ENCODE measurements around the gene ABLIM1. TPM values are rescaled to one million over a fixed set of nuclear protein-coding genes. Genes with fewer than 3 reads are reported as not detected.

Gene ABLIM1
- total and polyA plus RNA-seq, 2 donors (not counting 1 experiment from before 2014, with no cell fraction given): 5.3 to 13.6 TPM

DNA sequence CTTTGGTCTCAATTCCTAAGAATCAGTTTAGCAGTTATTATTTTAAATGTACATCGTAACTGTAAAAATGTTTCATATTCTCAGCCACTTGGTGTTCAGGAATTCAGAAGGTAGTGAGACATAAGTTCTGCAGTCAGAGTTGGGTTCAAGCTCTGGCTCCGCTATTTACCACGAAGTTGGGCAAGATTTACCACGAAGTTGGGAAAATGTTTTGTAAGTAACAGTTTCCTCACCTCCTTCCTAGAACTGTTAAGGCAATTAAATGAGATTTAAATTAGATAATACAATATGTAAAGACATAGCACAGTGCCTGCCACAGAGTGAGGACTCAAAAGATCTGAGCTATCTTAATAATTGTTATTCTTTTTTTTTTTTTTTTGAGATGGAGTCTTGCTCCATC lies 16.3 kb upstream of the ABLIM1 start:
- H3K36me3 ChIP-seq (ENCODE audit: control insufficient read depth, insufficient read depth, low read length): no peaks in the 10 kb centered on the region
- no peaks in the 10 kb centered on the region for H3K4me1 ChIP-seq (ENCODE audit: control insufficient read depth, extremely low read depth, insufficient read depth, low read length)
- no peak overlapping the region for H3K27ac ChIP-seq (ENCODE audit: insufficient read depth, low read length)
- H2AFZ ChIP-seq (ENCODE audit: low read length): no peak overlapping the region
- no peak overlapping the region for H3K9ac ChIP-seq (ENCODE audit: insufficient read depth, low read length)
- no peaks in the 10 kb centered on the region for H3K79me2 ChIP-seq (ENCODE audit: control insufficient read depth, insufficient read depth, low read length)
- H4K20me1 ChIP-seq (ENCODE audit: control insufficient read depth, extremely low read depth, insufficient read depth, low read length): no peaks in the 10 kb centered on the region
- no peaks in the 10 kb centered on the region for H3K9me3 ChIP-seq (ENCODE audit: control insufficient read depth, insufficient read depth, low read depth, low read length)
- H3K27me3 ChIP-seq (ENCODE audit: control insufficient read depth, insufficient read depth, low read length): no peaks in the 10 kb centered on the region
- no peak overlapping the region for H3K4me3 ChIP-seq (replicated peaks in 1 of 4; ENCODE audit: control extremely low read depth in 1 of 4, insufficient read depth in 1 of 4, low read depth in 3 of 4, low read length in 4 of 4)
- H3K4me2 ChIP-seq (ENCODE audit: extremely low read depth, insufficient read depth, low read length): no peak overlapping the region
- no peak for TF ChIP-seq EZH2 (IDR thresholded peaks at IDR 0.05; ENCODE audit: low read length, missing control alignments)
- TF ChIP-seq, protein P1, sequence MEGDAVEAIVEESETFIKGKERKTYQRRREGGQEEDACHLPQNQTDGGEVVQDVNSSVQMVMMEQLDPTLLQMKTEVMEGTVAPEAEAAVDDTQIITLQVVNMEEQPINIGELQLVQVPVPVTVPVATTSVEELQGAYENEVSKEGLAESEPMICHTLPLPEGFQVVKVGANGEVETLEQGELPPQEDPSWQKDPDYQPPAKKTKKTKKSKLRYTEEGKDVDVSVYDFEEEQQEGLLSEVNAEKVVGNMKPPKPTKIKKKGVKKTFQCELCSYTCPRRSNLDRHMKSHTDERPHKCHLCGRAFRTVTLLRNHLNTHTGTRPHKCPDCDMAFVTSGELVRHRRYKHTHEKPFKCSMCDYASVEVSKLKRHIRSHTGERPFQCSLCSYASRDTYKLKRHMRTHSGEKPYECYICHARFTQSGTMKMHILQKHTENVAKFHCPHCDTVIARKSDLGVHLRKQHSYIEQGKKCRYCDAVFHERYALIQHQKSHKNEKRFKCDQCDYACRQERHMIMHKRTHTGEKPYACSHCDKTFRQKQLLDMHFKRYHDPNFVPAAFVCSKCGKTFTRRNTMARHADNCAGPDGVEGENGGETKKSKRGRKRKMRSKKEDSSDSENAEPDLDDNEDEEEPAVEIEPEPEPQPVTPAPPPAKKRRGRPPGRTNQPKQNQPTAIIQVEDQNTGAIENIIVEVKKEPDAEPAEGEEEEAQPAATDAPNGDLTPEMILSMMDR (conservative IDR thresholded peaks at IDR 0.05 in 1 of 2, IDR thresholded peaks at IDR 0.05 in 1 of 2; ENCODE audit: low read depth in 1 of 2, low read length in 2 of 2): no peak
- DNase-seq (ENCODE audit: low read depth in 2 of 2): no peak

DNA sequence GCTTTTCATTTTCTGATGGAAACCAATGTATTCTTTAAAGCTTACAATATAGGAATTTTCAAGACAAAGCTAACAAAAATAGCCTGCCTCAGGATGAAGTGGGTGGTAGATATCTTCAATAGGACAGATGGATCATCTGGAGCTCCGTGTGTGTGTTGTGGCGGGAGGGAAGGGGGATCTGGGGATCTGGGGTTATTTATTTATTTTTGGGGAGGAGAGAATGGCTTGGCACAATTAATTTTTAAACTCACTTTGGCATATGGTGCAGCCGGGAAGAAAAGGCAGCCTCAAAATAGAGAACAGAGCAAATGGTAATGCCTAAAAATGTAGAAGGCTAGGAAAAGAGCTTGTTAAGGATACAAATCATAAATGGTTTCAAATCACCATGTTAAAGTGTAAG lies 11.6 kb upstream of the ABLIM1 start:
- H4K20me1 ChIP-seq (ENCODE audit: control insufficient read depth, extremely low read depth, insufficient read depth, low read length): no peaks in the 10 kb centered on the region
- TF ChIP-seq, protein P1 (conservative IDR thresholded peaks at IDR 0.05 in 1 of 2, IDR thresholded peaks at IDR 0.05 in 1 of 2; ENCODE audit: low read depth in 1 of 2, low read length in 2 of 2): no peak
- no peak for TF ChIP-seq EZH2 (IDR thresholded peaks at IDR 0.05; ENCODE audit: low read length, missing control alignments)
- no peaks in the 10 kb centered on the region for H3K79me2 ChIP-seq (ENCODE audit: control insufficient read depth, insufficient read depth, low read length)
- H3K36me3 ChIP-seq (ENCODE audit: control insufficient read depth, insufficient read depth, low read length): no peaks in the 10 kb centered on the region
- H3K9me3 ChIP-seq (ENCODE audit: control insufficient read depth, insufficient read depth, low read depth, low read length): no peaks in the 10 kb centered on the region
- no peak overlapping the region for H3K27ac ChIP-seq (ENCODE audit: insufficient read depth, low read length)
- DNase-seq (ENCODE audit: low read depth in 2 of 2): no peak
- H3K4me1 ChIP-seq (ENCODE audit: control insufficient read depth, extremely low read depth, insufficient read depth, low read length): no peaks in the 10 kb centered on the region
- H3K27me3 ChIP-seq (ENCODE audit: control insufficient read depth, insufficient read depth, low read length): peaks cover 4% of the 10 kb centered on the region
- no peak overlapping the region for H3K4me2 ChIP-seq (ENCODE audit: extremely low read depth, insufficient read depth, low read length)
- H3K9ac ChIP-seq (ENCODE audit: insufficient read depth, low read length): no peak overlapping the region
- no peak overlapping the region for H2AFZ ChIP-seq (ENCODE audit: low read length)
- H3K4me3 ChIP-seq (replicated peaks in 1 of 4; ENCODE audit: control extremely low read depth in 1 of 4, insufficient read depth in 1 of 4, low read depth in 3 of 4, low read length in 4 of 4): no peak overlapping the region

DNA sequence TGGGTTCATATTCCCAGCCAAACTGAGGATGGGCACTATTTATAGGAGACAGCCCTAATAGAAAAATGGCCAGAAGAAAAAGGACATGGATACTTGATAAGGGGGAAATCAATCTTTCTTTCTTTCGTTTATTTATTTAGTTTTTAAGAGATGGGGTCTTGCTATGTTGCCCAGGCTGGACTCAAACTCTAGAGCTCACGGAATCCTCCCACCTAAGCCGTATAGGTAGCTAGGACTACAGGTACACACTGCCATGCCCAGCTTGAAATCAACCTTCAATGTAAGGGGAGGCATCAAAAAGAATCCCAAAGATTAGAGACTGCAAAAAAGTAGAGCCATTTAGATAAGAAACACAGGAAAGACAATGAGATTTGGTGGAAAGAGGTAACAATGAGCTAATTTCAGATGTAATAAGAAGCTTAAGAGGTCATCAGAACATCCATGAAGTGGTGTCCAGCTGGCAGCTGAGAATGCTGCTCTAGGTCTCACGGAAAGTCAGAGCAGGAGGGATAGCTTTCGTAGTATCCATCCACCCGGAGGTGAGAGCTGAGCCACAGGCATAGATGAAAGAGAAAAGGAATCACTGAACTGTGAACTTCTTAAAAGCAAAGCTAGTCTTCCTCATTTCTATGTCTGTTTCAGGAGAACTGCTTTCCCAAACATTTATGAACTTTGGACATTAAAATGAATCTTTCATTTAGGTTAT lies 10.5 kb upstream of the ABLIM1 start:
- Histone ChIP-seq H3K9ac (ENCODE audit: insufficient read depth, low read length) (no peak overlapping the region), H4K20me1 (ENCODE audit: control insufficient read depth, extremely low read depth, insufficient read depth, low read length) (no peaks in the 10 kb centered on the region), H3K79me2 (ENCODE audit: control insufficient read depth, insufficient read depth, low read length) (no peaks in the 10 kb centered on the region), H3K9me3 (ENCODE audit: control insufficient read depth, insufficient read depth, low read depth, low read length) (no peaks in the 10 kb centered on the region), H3K4me2 (ENCODE audit: extremely low read depth, insufficient read depth, low read length) (no peak overlapping the region), H3K27ac (ENCODE audit: insufficient read depth, low read length) (no peak overlapping the region), H3K4me1 (ENCODE audit: control insufficient read depth, extremely low read depth, insufficient read depth, low read length) (no peaks in the 10 kb centered on the region), H3K4me3 (replicated peaks in 1 of 4; ENCODE audit: control extremely low read depth in 1 of 4, insufficient read depth in 1 of 4, low read depth in 3 of 4, low read length in 4 of 4) (no peak overlapping the region), H3K27me3 (ENCODE audit: control insufficient read depth, insufficient read depth, low read length) (peaks cover 4% of the 10 kb centered on the region), H3K36me3 (ENCODE audit: control insufficient read depth, insufficient read depth, low read length) (no peaks in the 10 kb centered on the region), H2AFZ (ENCODE audit: low read length) (no peak overlapping the region)
- TF ChIP-seq, protein P1 (conservative IDR thresholded peaks at IDR 0.05 in 1 of 2, IDR thresholded peaks at IDR 0.05 in 1 of 2; ENCODE audit: low read depth in 1 of 2, low read length in 2 of 2): no peak
- no peak for TF ChIP-seq EZH2 (IDR thresholded peaks at IDR 0.05; ENCODE audit: low read length, missing control alignments)
- DNase-seq (ENCODE audit: low read depth in 2 of 2): no peak

Data from fibroblast of lung (primary cell).